ENCODE measurements around the gene ARHGAP44. TPM values are rescaled to one million over a fixed set of nuclear protein-coding genes. Genes with fewer than 3 reads are reported as not detected.

The ARHGAP44 gene
- total RNA-seq, 1 experiment from 2014 or later: 17.1 TPM

DNA sequence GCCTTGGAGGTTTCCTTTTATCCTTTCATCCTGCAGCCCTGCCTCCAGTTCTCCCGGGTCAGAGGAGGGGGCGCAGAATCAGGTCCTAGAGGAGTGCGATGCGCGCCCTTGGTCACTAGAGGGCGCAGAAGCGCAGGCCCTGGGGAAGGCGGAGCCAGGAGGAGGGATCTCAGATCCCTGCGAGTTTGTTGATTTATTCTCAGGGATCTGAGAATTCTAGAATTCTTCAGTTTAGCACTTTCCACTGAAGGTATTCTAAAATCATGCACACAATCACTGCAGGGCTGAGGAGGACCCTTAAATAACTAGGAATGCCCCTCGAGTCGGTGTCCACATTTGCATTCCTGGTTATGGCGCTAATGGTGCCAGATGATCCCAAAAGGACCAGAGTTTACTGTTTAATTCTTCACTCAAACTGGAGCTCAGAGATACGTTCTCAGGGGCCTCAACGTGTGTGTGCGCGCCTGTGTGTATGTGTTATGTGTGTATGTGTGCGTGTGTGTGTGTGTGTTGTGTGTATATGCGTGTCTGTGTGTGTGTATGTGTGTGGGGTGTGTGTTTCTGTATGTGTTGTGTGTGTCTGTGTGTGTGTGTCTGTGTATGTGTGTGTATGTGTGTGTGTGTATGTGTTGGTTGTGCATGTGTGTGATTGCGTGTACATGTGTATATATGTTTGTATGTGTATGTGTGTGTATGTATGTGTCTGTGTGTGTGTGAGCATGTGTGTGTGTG is 235.4 kb downstream of the ARHGAP44 start:
- TF ChIP-seq, protein P1, sequence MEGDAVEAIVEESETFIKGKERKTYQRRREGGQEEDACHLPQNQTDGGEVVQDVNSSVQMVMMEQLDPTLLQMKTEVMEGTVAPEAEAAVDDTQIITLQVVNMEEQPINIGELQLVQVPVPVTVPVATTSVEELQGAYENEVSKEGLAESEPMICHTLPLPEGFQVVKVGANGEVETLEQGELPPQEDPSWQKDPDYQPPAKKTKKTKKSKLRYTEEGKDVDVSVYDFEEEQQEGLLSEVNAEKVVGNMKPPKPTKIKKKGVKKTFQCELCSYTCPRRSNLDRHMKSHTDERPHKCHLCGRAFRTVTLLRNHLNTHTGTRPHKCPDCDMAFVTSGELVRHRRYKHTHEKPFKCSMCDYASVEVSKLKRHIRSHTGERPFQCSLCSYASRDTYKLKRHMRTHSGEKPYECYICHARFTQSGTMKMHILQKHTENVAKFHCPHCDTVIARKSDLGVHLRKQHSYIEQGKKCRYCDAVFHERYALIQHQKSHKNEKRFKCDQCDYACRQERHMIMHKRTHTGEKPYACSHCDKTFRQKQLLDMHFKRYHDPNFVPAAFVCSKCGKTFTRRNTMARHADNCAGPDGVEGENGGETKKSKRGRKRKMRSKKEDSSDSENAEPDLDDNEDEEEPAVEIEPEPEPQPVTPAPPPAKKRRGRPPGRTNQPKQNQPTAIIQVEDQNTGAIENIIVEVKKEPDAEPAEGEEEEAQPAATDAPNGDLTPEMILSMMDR (IDR thresholded peaks at IDR 0.05; ENCODE audit: unreplicated experiment): peak; percentile 69
- peak; percentile 65 for DNase-seq
- peaks cover 31% of the 10 kb centered on the region for H3K27me3 Mint-ChIP-seq (ENCODE audit: unreplicated experiment)
- H3K4me3 Mint-ChIP-seq (ENCODE audit: low read depth, unreplicated experiment): no peak overlapping the region
- H3K36me3 Mint-ChIP-seq (ENCODE audit: insufficient read depth, unreplicated experiment): no peaks in the 10 kb centered on the region
- CTCF ChIA-PET: no interaction called here
- no TSS peak for BruUV-seq (replicated peaks)
- intact Hi-C loops (cut with micrococcal nuclease; ENCODE audit: unreplicated experiment): no loop called here
- H3K27ac Mint-ChIP-seq (ENCODE audit: unreplicated experiment): no peak overlapping the region
- peaks cover 8% of the 10 kb centered on the region for H3K4me1 Mint-ChIP-seq (ENCODE audit: low read depth, unreplicated experiment)
- H3K9me3 Mint-ChIP-seq (ENCODE audit: low read depth, unreplicated experiment): no peaks in the 10 kb centered on the region

DNA sequence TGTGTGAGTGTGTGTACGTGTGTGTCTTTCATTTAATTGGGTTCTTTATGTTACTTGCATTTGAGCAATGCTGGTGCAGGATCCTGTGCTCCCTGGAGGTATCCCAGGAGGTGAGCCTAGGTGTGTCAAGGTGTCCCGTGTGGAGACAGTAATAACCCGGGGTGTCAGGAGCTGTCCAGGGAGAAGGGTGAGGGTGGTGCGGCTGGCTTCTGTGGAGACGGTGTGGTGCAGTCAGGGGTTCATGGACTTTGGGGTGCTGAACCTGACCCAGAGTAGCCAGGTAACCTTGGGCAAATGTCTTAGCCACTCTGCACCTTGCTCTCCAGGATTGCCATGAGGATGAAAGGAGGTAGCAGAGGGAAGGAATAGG is 235.9 kb downstream of the ARHGAP44 start:
- no peak overlapping the region for H3K27ac Mint-ChIP-seq (ENCODE audit: unreplicated experiment)
- intact Hi-C loops (cut with micrococcal nuclease; ENCODE audit: unreplicated experiment): no loop called here
- no peak overlapping the region for H3K4me3 Mint-ChIP-seq (ENCODE audit: low read depth, unreplicated experiment)
- peaks cover 8% of the 10 kb centered on the region for H3K4me1 Mint-ChIP-seq (ENCODE audit: low read depth, unreplicated experiment)
- TF ChIP-seq, protein P1 (IDR thresholded peaks at IDR 0.05; ENCODE audit: unreplicated experiment): no peak
- CTCF ChIA-PET: no interaction called here
- H3K36me3 Mint-ChIP-seq (ENCODE audit: insufficient read depth, unreplicated experiment): no peaks in the 10 kb centered on the region
- BruUV-seq (replicated peaks): no TSS peak
- H3K9me3 Mint-ChIP-seq (ENCODE audit: low read depth, unreplicated experiment): no peaks in the 10 kb centered on the region
- H3K27me3 Mint-ChIP-seq (ENCODE audit: unreplicated experiment): peaks cover 31% of the 10 kb centered on the region
- DNase-seq: no peak

DNA sequence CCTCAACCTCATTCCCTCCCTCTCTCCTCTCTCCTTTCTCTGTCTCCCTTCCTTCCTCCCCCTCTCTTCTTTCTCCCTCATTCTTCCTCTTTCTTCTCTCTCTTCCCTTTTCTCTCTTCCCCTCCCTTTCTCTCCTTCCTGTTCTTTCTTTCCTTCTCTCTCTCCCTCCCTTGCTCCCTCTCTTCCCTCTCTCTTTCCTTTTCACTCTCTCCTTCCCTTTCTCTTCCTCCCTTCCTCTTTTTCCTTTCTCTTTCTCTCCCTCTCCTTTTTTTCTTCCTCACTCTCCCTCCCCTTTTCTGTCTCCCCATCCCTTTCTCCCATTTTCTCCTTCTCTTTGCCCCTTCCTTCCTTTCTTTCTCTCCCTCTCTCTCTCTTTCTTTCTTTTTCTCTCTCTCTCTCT is 236.4 kb downstream of the ARHGAP44 start:
- H3K27ac Mint-ChIP-seq (ENCODE audit: unreplicated experiment): no peak overlapping the region
- H3K4me3 Mint-ChIP-seq (ENCODE audit: low read depth, unreplicated experiment): no peak overlapping the region
- DNase-seq: no peak
- no peaks in the 10 kb centered on the region for H3K36me3 Mint-ChIP-seq (ENCODE audit: insufficient read depth, unreplicated experiment)
- BruUV-seq (replicated peaks): no TSS peak
- CTCF ChIA-PET: no interaction called here
- intact Hi-C loops (cut with micrococcal nuclease; ENCODE audit: unreplicated experiment): no loop called here
- H3K27me3 Mint-ChIP-seq (ENCODE audit: unreplicated experiment): peaks cover 31% of the 10 kb centered on the region
- peaks cover 8% of the 10 kb centered on the region for H3K4me1 Mint-ChIP-seq (ENCODE audit: low read depth, unreplicated experiment)
- TF ChIP-seq, protein P1 (IDR thresholded peaks at IDR 0.05; ENCODE audit: unreplicated experiment): no peak
- H3K9me3 Mint-ChIP-seq (ENCODE audit: low read depth, unreplicated experiment): no peaks in the 10 kb centered on the region

DNA sequence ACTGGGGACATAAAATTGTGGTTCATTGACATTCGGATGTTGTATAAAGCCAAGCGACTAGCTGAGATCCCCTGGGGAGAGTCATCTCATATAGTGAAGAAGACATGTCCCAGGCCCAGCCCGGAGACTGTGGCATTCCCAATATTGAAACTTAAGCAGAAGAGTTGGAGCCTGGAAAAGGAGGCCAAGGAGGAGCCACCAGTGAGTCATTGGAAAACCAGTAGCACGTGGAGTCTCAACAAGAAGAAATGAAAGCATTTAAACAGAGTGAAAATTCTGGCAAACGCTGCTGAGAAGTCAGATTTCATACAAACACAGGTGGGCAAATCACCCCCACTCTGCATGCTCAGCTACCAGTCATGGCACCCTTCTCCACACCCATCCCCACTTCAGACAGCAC is 237.9 kb downstream of the ARHGAP44 start:
- intact Hi-C loops (cut with micrococcal nuclease; ENCODE audit: unreplicated experiment): no loop called here
- peaks cover 8% of the 10 kb centered on the region for H3K4me1 Mint-ChIP-seq (ENCODE audit: low read depth, unreplicated experiment)
- no peak for DNase-seq
- CTCF ChIA-PET: no interaction called here
- no peak overlapping the region for H3K4me3 Mint-ChIP-seq (ENCODE audit: low read depth, unreplicated experiment)
- no peaks in the 10 kb centered on the region for H3K9me3 Mint-ChIP-seq (ENCODE audit: low read depth, unreplicated experiment)
- peaks cover 31% of the 10 kb centered on the region for H3K27me3 Mint-ChIP-seq (ENCODE audit: unreplicated experiment)
- TF ChIP-seq, protein P1 (IDR thresholded peaks at IDR 0.05; ENCODE audit: unreplicated experiment): no peak
- no TSS peak for BruUV-seq (replicated peaks)
- H3K36me3 Mint-ChIP-seq (ENCODE audit: insufficient read depth, unreplicated experiment): no peaks in the 10 kb centered on the region
- no peak overlapping the region for H3K27ac Mint-ChIP-seq (ENCODE audit: unreplicated experiment)

Measured in Calu3 (cell line).